GM12875 (cell line): ENCODE measurements around the gene ARMC3.

ENCODE experiments used
- H3K4me3 ChIP-seq: one replicate; pipeline ENCODE4 v1.5.1; 2011; ENCODE audit warnings: low read depth, low read length, control low read depth
- CTCF ChIP-seq: IDR thresholded peaks from 2 replicates; pipeline ENCODE4 v1.5.1; 2011; ENCODE audit warnings: low read depth, mild to moderate bottlenecking, control low read depth, inconsistent platforms, low read length, moderate library complexity, borderline replicate concordance; ENCODE audit not compliant: insufficient read depth

Gene ARMC3

GRCh38 chr10:22927661-22928403, at the start of gene ARMC3:
Gene ARMC3, plus strand, starts transcription at chr10:22928053. Its CDS starts 3,944 bp downstream, at chr10:22931997.
- no peak for TF ChIP-seq CTCF
- peak within 1 kb of the TSS; percentile 50 for H3K4me3 ChIP-seq

GRCh38 chr10:22891797-22892196, 36.1 kb upstream of the ARMC3 start:
- TF ChIP-seq CTCF: no peak
- H3K4me3 ChIP-seq: no peak overlapping the region

GRCh38 chr10:22893781-22894180, 34.1 kb upstream of the ARMC3 start:
- no peak for TF ChIP-seq CTCF
- H3K4me3 ChIP-seq: no peak overlapping the region

GRCh38 chr10:22894714-22895113, 33.1 kb upstream of the ARMC3 start:
- no peak for TF ChIP-seq CTCF

GRCh38 chr10:22895252-22895651, 32.6 kb upstream of the ARMC3 start:
- TF ChIP-seq CTCF: no peak
- no peak overlapping the region for H3K4me3 ChIP-seq

More at GRCh38 chr10:22894714-22895113, 33.1 kb upstream of the ARMC3 start:
- no peak overlapping the region for H3K4me3 ChIP-seq

GRCh38 chr10:22897371-22897770, 30.5 kb upstream of the ARMC3 start:
- no peak overlapping the region for H3K4me3 ChIP-seq
- TF ChIP-seq CTCF: no peak

GRCh38 chr10:22899307-22899706, 28.5 kb upstream of the ARMC3 start:
- TF ChIP-seq CTCF: no peak
- no peak overlapping the region for H3K4me3 ChIP-seq
